Measurements from ENCODE around the gene ADGRF1.

The ADGRF1 gene

DNA sequence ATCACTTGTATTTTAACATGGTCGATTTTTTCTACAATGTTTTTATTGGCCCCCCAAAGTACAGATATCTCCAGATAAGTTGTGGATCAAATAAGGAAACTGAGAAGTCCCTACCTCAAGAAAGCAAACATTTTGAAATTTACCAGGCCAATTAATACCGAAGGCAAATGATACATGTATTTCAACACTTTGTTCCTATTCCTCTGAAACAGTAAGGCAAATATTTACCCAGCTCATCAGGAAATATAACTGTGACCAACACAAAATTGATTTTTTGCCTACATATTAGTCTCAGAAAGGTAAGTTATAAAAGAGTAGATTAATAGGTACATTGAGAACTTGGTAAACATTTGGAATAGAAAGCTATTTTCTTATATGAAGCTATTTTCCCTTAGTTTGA, 69.1 kb downstream of the ADGRF1 start:
- DNase-seq = no peak

DNA sequence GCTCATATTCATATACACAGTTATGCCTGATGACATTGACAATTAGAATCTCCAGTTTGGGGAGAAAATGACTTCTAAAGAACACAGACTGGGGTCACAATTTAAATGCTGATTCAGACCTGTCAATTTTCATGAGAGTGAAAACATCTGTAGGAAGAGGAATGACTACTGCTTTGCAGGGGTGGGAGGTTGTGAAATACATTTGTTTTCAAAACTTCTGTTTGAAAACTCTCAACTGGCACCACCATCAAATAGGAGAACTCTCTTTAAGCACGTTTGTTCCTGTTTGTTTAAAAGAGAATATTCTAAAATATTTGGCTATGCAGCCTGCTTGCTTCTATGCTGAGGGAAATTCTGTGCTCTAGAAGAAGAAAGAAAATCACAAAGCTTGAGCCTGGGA, 69.6 kb downstream of the ADGRF1 start:
- DNase-seq = no peak

DNA sequence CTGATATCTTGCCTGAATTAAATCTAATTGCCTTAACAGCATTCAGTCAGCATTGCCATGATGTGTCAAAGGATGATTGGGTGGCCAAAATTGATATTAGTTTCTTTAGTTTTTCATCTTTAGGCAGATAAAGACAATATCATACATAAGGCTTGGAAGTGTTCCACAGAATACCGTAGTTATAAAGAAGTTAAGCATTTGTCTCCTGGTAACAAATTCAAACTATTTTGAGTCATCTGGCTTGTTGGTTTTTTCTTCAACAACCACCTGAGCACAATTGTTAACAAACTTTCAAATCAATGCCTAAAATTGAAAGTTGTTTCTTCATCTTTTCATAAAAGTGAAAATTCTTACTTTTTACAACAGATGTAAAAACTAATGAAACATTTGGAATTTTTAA, 72.9 kb downstream of the ADGRF1 start:
- DNase-seq = no peak

DNA sequence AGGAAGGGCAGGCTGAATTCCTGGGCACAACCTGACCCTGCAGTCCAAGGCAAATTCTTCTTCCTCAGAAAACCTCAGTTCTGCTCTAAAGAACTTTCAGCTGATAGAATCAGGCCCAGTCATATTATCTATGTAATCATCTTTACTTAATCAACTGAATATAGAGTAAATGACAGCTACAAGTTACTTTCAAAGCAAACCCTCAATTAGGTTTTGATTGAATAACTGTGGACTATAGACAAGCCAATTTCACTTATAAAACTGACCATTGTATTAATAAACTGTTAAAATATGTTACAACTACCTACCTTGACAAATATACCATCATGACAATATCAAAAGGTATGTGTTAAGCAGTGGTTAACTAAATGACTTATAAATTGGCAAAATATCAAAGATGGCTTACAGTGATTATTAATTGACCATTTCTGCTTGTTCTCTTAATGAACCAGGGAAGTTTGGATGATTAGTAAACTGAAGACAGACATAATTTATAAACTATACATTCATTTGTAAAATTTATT, 74.2 kb downstream of the ADGRF1 start:
- DNase-seq = no peak

DNA sequence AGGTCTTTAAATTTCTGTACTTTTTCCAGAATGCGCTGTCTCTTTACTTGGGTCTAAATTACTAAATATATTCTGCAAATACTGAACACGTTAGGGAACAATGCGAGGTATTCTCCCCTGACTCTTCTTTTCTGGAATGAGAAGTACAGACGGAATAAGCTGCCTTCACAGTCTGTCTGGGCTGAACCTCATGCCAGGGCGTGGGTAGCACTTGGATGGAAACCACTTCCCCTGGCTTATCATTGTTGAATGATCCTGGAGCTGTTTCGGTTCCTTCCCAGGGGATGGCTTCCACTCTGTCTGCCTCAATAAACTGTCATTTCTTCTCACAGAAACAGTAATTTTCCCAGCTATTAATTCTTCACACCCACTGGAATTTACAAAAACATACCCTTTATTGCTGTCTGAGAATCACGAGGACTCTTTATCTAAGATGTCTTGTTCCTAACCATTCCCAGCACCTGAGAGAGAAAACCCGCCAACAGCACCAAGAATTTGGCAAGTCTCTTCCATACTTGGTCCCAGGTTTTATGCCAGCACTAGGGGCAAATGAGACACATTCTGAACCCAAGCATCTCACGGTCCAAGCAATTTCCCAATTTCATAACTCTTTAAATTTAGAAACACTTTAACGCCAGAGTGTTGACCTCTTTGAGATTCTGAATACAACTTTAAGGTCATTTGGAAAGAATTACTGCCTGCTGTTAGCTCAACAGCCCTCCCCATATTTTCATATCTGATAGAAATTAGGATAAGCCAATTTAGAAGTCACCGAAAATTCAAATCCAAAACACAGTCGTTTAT, 77.2 kb downstream of the ADGRF1 start:
- no peak for DNase-seq

DNA sequence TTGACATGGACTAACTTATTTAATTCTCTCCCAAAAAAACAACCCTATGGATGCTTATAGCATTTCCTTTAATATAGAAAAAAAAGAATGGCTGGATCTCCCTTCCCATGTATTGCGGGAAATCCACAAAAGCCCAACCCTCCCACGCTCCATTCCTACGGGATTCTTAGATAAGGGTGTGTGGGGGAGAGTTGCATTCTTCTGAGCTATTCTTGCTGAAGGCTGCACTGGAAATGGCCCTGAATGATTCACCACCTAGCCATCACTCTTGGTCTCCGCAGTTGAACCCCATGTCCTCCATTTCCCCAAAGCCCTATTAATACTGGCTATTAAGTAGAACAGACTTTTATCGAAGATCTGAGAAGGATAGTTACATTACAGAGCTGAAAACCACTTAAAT, 78.5 kb downstream of the ADGRF1 start:
- no peak for DNase-seq

DNA sequence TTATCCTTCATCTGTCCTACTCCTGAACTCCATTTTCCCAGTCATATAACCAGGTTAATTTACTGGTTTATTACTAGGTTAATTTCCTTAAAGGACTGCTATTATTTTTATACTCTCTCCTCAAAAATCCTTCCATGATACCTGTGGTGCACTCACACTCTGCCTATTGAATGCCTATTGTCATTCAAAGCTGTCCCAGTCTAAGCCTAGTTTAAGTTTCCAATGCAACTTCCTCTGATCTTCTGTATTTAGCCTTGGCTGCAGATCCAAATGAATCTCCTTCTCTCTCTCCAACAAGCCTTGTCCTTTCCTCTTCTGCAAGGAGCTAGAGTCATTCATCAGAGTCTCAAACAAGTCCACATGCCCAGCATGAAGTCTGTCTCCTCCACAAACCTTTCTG, 79.1 kb downstream of the ADGRF1 start:
- DNase-seq = no peak

DNA sequence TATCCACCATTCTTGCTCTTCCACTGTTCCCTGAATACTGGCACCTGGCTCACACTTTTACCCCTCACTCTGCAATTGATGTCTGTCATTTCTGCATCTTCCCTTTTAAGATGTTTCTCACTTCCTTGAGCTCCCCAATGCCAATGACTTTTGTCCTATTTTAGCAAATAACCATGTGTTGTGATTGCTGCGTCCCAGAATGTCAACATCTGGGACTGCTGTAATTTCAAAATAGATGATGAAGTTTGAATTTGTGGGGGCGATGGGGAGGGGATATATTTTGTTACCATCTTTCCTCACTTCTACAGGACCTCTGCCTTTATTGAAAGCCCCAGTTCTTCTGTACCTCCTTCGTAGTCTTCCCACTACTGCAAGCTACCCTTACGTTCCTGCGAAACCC, 80.4 kb downstream of the ADGRF1 start:
- no peak for DNase-seq

DNA sequence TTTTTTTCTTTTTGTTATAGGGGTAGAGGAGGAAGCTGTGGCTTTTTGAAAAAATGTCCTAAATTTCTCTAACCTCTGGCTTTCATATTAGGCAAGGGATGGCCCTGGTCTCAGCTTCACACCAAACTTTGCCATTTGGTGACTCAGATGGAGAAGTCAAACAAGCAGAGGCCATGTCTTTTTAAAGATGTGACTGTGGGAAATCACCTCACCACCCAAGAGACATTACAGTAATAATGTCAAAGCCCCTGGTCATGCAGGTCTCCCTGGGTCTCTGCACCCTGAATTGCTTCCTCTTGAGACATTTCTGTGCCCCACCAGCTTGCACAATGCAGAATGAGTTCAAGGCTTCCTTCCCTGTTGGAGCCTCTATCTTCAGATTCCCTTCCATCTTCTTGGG, 80.9 kb downstream of the ADGRF1 start:
- no peak for DNase-seq

DNA sequence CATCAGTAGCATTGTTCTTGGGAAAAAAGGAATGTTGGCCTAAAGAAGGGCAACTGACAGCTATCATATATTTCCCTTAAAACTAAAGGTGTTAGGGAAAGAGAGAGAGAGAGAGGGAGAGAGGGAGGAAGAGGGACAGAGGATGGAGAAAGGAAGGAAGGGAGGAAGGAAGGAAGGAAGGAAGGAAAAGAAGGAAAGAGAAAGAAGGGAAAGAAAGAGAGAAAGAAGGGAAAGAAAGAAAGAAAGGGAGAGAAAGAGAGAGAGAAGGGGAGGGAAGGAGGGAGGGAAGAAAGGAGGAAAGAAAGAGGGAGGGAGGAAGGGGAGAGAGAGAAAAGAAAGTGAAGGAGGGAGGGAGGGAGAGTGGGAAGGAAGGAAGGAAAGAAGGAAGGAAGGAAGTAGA, 82.7 kb downstream of the ADGRF1 start:
- DNase-seq = no peak

DNA sequence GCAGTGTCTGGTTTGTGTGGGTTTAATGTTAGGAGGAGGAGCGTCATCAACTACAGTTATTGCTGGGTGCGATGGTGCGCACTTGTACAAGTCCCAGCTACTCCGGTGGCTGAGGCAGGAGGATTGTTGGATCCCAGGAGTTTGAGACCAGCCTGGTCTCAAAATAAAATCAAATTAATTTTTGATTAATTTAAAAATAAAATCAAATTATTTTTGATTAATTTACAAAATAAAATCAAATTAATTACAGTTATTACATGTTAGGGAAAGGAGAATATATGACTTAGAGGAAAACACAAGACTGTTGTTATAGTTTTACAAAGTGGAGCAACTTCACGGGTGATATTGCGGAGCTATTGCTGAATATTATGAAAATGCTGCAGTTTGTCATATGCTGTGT, 85.7 kb downstream of the ADGRF1 start:
- no peak for DNase-seq

DNA sequence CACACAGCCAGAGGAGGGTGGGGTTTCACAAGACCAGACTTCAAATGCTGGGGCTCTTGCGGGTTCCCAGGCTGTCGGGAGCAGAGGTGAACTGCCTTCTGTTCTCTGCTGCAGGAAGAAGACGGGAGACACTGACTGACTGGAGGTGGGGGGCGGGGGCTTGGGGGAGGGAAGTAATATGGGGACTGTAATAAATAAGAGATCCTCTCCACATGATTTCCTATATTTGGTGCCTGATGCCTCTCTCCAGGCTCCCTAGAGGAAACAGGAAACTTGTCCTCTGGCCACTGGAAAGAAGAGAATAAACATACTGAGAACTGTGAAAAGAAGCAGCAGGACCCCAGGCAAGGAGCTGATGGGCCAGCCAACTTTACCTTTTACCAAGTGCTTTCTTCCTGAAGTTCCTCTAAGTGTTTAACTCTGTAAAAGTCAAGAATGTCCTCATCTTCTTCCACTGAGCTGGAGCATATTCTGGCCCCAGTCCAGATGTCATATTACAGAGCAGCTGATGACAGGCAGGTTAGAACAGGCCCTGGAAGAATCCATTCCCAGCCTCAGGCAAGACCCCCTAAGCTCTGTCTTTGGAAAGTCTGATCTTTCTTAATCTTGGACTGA, 87.2 kb downstream of the ADGRF1 start:
- DNase-seq = peak; percentile 47

DNA sequence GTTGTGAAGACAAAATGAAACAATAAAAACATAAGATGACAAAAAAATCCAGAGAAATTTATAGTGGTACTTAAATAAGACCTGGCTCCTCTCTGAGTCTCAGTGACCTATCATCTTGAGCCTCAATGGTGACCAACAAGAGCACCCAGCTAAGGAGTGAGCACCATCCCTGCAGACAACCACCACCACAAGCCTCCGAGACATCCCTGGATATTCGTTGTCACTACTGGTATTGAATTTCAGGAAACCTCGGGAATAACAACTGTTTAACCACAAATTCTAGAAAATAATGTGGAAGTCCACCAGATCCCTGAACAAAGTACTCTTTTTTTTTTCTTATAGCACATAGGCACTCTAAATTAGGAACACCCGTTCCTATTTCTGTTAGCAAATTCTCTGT, 88.2 kb downstream of the ADGRF1 start:
- DNase-seq = no peak

DNA sequence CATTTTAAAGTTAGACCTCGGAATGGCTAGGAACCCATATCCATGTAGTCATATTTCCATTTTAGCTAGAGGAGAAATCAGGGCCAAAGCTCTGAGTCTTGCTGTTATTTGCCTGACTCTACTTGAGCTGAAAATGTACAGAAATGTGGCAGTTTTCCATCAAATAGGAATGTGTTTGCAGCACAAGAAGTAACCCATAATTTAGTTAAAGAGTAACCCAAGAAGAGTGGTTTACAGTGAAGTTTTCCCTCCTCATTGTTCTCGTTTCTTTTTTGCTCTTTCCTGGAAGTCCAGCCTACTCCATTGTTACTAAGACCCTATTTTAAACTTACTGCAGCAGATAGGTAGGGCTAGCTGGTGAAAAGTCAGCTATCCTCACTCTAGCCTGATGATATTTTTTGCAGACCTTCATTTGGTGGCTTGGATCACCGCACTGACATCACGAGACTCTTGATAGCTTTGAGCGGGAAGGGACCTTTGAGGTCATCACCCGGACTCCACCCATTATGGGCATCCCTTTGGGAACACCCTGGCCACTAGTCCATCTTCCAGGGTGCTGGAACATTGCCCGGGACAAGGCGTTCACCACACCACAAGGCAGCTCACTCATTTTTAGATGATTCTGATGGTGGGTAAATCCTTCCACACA, 92.4 kb downstream of the ADGRF1 start:
- DNase-seq = no peak

DNA sequence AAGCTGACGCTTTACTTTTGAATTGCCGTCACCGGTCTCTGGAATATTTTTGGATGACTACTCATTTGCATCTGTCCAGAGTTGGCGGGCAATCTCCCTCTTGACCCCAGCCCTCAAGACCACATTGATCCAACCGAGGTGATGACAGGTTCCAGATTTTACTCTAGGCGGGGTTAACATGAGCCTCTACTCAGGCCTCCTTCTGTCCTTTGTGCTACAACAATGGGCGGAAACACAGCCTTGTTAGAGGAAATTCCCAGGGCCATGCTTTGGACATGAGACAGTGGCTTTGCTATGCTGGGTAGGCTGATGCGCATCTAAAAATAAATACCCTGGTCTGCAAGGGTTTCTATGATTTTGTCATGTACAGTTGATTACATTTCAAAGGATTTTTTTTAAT, 93.4 kb downstream of the ADGRF1 start:
- no peak for DNase-seq

Measured in NCI-H1694 treated with DMSO at 0.1 percent for 48 hours (cell line).